BJ (cell line): ENCODE results near the gene AKR1C1. TPM values are rescaled to one million over a fixed set of nuclear protein-coding genes. Genes with fewer than 3 reads are reported as not detected.
"Not testable (repeated sequence)": the region's sequence is repeated elsewhere in the genome, so short reads cannot be mapped to it uniquely, and the experiment has no call there.

Experiments used
- CTCF ChIA-PET: fragments of 350-600 bp; formaldehyde crosslinking; extraction: SDS; loops from one replicate; lab custom pipeline; 2021; ENCODE audit warnings: antibody characterized with exemption, inconsistent platforms; lab: Yijun Ruan, JAX
- POLR2A ChIA-PET: fragments of 300-600 bp; sonication (Branson Sonifier 250); formaldehyde crosslinking; extraction: SDS; loops from one replicate; lab custom pipeline; 2021; ENCODE audit warnings: antibody characterized with exemption; lab: Charles Lee
- DNase-seq: peaks from one replicate; pipeline ENCODE4 v3.0.0-alpha.2; 2011; ENCODE audit warnings: low read depth
- H3K27me3 ChIP-seq: 2 replicates; pipeline ENCODE4 v1.6.0; 2011; ENCODE audit warnings: low read length; ENCODE audit not compliant: control insufficient read depth, insufficient read depth
- H3K36me3 ChIP-seq: 2 replicates; pipeline ENCODE4 v1.5.1; 2011; ENCODE audit warnings: low read length; ENCODE audit not compliant: control insufficient read depth, insufficient read depth
- H3K4me3 ChIP-seq: 2 replicates; pipeline ENCODE4 v1.5.1; 2011; ENCODE audit warnings: low read depth, mild to moderate bottlenecking, control low read depth, low read length
- polyA plus RNA-seq: library from polyadenylated mRNA; depleted of rRNA; stranded (reverse); fragments of >200 nt; gene quantifications from 2 replicates; pipeline ENCODE4 v1.2.3, GENCODE V29; 2011

AKR1C1 gene
- polyA plus RNA-seq, 1 experiment = 4.0 TPM

- H3K27me3 ChIP-seq, DNase-seq, POLR2A ChIA-PET, H3K4me3 ChIP-seq, H3K36me3 ChIP-seq: not testable (repeated sequence)
- CTCF ChIA-PET = interaction anchor here (1.9 kb wide), 1 partner anchor 112 kb away, joined by 7 read pairs; no protein-coding TSS in a partner anchor
These were observed 1.7 kb upstream of the AKR1C1 start for GRCh38 chr10:4961558-4961957.

GRCh38 chr10:4962308-4962707 lies 907 bp upstream of the AKR1C1 start:
- DNase-seq, H3K4me3 ChIP-seq, H3K27me3 ChIP-seq, H3K36me3 ChIP-seq, CTCF ChIA-PET, POLR2A ChIA-PET: not testable (repeated sequence)

GRCh38 chr10:4963815-4964154 lies 570 bp downstream of the AKR1C1 start:
- DNase-seq, H3K36me3 ChIP-seq, H3K4me3 ChIP-seq, POLR2A ChIA-PET, H3K27me3 ChIP-seq: not testable (repeated sequence)
- CTCF ChIA-PET = interaction anchor here (1.2 kb wide), 1 partner anchor 114 kb away, joined by 3 read pairs; no protein-coding TSS in a partner anchor

- H3K36me3 ChIP-seq, H3K27me3 ChIP-seq, DNase-seq, POLR2A ChIA-PET, CTCF ChIA-PET, H3K4me3 ChIP-seq: not testable (repeated sequence)
These were observed 2.5 kb downstream of the AKR1C1 start for GRCh38 chr10:4965763-4966162.

GRCh38 chr10:4967189-4967588 lies 4.0 kb downstream of the AKR1C1 start:
- DNase-seq, CTCF ChIA-PET, H3K27me3 ChIP-seq, H3K4me3 ChIP-seq, H3K36me3 ChIP-seq, POLR2A ChIA-PET: not testable (repeated sequence)

- H3K27me3 ChIP-seq, POLR2A ChIA-PET, DNase-seq, H3K36me3 ChIP-seq, H3K4me3 ChIP-seq: not testable (repeated sequence)
- CTCF ChIA-PET = interaction anchor here (0.7 kb wide), 1 partner anchor 108 kb away, joined by 3 read pairs; no protein-coding TSS in a partner anchor
These were observed 6.1 kb downstream of the AKR1C1 start for GRCh38 chr10:4969289-4969688.

- H3K4me3 ChIP-seq, H3K27me3 ChIP-seq, POLR2A ChIA-PET, DNase-seq, CTCF ChIA-PET, H3K36me3 ChIP-seq: not testable (repeated sequence)
These were observed 7.1 kb downstream of the AKR1C1 start for GRCh38 chr10:4970362-4970761.

- CTCF ChIA-PET, H3K4me3 ChIP-seq, H3K36me3 ChIP-seq, POLR2A ChIA-PET, DNase-seq, H3K27me3 ChIP-seq: not testable (repeated sequence)
These were observed 9.3 kb downstream of the AKR1C1 start for GRCh38 chr10:4972369-4973142.

- POLR2A ChIA-PET, DNase-seq, H3K36me3 ChIP-seq, H3K4me3 ChIP-seq, CTCF ChIA-PET, H3K27me3 ChIP-seq: not testable (repeated sequence)
These were observed 10.1 kb downstream of the AKR1C1 start for GRCh38 chr10:4973294-4973693.

- POLR2A ChIA-PET, H3K36me3 ChIP-seq, CTCF ChIA-PET, H3K4me3 ChIP-seq, DNase-seq, H3K27me3 ChIP-seq: not testable (repeated sequence)
These were observed 11.2 kb downstream of the AKR1C1 start for GRCh38 chr10:4974400-4974799.
